Mucosa of rectum (tissue), 2 donors: ENCODE measurements around the gene ZNF783.

Source experiments
- H3K27ac ChIP-seq, 2 donors: one replicate each; pipeline ENCODE4 v1.7.0; 2013; ENCODE audit warnings: inconsistent platforms in 2 of 2, low read depth in 2 of 2, low read length in 2 of 2
- H3K27me3 ChIP-seq, 2 donors: one replicate each; pipeline ENCODE4 v1.7.0; 2013; ENCODE audit warnings: low read length in 2 of 2; ENCODE audit not compliant: control insufficient read depth in 2 of 2, insufficient read depth in 2 of 2
- H3K36me3 ChIP-seq, 2 donors: one replicate each; pipeline ENCODE4 v1.7.0; 2013; ENCODE audit warnings: low read length in 2 of 2; ENCODE audit not compliant: control insufficient read depth in 2 of 2, insufficient read depth in 2 of 2
- H3K4me1 ChIP-seq, 2 donors: one replicate each; pipeline ENCODE4 v1.7.0; 2013; ENCODE audit warnings: low read length in 2 of 2, mild to moderate bottlenecking in 1 of 2; ENCODE audit not compliant: control insufficient read depth in 2 of 2, insufficient read depth in 2 of 2
- H3K4me3 ChIP-seq, 2 donors: one replicate each; pipeline ENCODE4 v1.7.0; 2013; ENCODE audit warnings: low read length in 2 of 2
- H3K9ac ChIP-seq, 2 donors: one replicate each; pipeline ENCODE4 v1.7.0; 2013; ENCODE audit warnings: low read length in 2 of 2, low read depth in 1 of 2, mild to moderate bottlenecking in 1 of 2
- H3K9me3 ChIP-seq, 2 donors: one replicate each; pipeline ENCODE4 v1.7.0; 2013; ENCODE audit warnings: low read length in 2 of 2; ENCODE audit not compliant: control insufficient read depth in 2 of 2
- donor health status: healthy.
- donor health status: Normal muscosa, but diverticular disease.

The ZNF783 gene

DNA sequence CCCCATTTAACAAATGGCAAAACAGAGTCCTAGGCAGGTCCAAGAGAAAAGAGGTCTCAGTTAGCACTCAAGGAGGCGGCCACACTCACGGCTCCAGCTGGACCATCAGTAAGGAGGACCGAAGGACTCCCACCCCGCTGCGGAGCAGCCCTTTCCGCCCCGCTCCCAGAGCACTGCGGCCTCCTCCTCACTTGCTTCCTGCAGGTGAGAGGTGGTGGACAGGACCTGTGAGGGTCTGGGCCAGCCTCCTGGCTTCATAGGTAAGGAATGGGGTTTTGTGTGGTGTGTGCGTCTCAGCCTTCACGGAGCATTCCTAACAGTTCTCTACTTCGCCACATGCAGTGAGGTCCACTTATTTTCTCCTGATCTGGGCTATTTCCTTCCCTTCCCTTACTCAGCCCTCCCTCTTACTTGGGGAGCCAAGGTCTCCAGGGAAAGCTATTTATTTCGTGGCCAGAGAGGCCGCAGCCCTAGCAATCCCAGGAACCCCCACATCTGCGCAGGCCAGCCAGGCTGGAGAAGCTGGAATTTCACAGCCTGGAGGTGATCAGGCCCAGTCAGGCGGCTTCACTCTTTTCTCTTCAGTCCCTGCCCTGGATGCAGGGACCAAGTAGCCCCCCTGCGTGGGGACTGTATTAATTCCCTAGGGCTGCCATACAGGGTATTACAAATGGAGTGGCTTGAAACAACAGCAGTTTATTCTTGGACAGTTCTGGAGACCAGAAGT lies 45.9 kb downstream of the ZNF783 start:
- Histone ChIP-seq H3K4me3 (no peak overlapping the region), H3K4me1 (no peaks in the 10 kb centered on the region), H3K9me3 (no peaks in the 10 kb centered on the region), H3K36me3 (no peaks in the 10 kb centered on the region), H3K9ac (no peak overlapping the region), H3K27ac (no peak overlapping the region), H3K27me3 (no peaks in the 10 kb centered on the region)

DNA sequence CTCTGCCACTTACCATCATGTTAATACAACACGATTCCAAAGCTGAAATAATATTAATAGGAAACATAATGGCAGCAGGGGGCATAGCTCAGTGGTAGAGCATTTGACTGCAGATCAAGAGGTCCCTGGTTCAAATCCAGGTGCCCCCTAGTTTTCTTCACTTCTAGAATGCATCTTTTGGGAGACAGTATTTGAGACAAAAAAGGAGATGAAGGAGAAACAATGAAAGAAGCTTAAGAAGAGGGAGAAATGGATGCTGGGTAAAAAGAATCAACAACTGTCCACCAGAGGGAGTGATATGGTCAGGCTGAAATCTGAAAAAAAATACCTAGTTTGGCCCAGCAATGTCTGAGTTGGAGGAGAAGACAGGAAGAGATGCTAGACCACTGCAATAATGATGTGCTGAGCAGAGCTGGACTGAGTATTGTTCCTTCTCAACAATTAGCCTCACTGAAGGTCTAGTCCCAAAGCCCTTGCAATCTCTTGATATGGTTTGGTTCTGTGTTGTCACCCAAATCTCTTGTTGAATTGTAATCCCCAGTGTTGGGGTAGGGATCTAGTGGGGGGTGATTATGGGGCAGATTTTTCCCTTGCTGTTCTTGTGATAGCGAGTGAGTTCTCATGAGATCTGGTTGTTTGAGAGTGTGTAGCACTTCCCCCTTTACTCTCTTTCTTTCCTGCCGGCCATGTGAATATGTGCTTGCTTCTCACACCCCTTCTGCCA lies 48.3 kb downstream of the ZNF783 start:
- no peaks in the 10 kb centered on the region for H3K27me3 ChIP-seq
- H3K9me3 ChIP-seq, result no peaks in the 10 kb centered on the region
- no peak overlapping the region for H3K4me3 ChIP-seq
- H3K27ac ChIP-seq, result no peak overlapping the region
- H3K36me3 ChIP-seq, result no peaks in the 10 kb centered on the region
- no peak overlapping the region for H3K9ac ChIP-seq
- H3K4me1 ChIP-seq, result no peaks in the 10 kb centered on the region

DNA sequence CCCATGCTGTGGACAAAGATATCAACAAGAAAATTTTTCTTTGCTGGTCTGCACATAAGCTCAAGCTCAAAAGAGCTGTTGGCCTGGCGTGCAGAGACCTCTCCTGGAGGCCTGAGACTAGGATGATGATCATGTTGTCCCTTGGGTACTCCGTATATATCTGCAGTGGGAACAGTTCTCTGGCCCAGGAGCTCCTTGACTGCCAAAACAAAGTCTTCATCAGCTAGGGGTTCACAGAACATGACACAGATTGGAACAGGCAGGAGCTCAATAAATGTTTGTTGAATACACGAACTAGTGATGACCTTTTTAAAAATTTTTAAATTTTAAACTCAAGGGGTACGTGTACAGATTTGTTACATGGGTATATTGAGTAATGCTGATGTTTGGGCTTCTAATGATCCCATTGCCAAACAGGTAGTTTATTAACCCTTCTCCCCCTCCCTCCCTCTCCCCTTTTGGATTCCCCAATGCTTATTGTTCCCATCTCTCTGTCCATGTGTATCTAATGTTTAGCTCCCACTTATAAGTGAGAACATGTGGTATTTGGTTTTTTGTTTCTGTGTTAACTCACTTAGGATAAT lies 49.1 kb downstream of the ZNF783 start:
- H3K4me1 ChIP-seq, result no peaks in the 10 kb centered on the region
- no peak overlapping the region for H3K4me3 ChIP-seq
- no peaks in the 10 kb centered on the region for H3K27me3 ChIP-seq
- no peak overlapping the region for H3K27ac ChIP-seq
- no peaks in the 10 kb centered on the region for H3K36me3 ChIP-seq
- no peaks in the 10 kb centered on the region for H3K9me3 ChIP-seq
- H3K9ac ChIP-seq, result no peak overlapping the region

DNA sequence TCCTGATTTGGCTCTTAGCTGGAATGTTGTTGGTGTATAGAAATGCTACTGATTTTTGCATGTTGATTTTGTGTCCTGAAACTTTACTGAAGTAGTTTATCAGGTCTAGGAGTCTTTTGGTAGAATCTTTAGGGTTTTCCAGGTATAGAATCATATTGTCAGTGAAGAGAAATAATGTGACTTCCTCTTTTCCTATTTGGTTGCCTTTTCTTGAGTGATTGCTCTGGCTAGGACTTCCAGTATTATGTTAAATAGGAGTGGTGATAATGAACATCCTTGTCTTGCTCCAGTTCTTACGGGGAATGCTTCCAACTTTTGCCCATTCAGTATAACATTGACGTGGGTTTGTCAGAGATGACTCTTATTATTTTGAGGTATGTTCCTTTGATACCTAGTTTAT lies 52.0 kb downstream of the ZNF783 start:
- Histone ChIP-seq H3K9ac (no peak overlapping the region), H3K4me1 (no peaks in the 10 kb centered on the region), H3K27me3 (peaks cover 0 to 1% of the 10 kb centered on the region in 2 donors), H3K4me3 (no peak overlapping the region), H3K27ac (no peak overlapping the region), H3K9me3 (no peaks in the 10 kb centered on the region), H3K36me3 (no peaks in the 10 kb centered on the region)

DNA sequence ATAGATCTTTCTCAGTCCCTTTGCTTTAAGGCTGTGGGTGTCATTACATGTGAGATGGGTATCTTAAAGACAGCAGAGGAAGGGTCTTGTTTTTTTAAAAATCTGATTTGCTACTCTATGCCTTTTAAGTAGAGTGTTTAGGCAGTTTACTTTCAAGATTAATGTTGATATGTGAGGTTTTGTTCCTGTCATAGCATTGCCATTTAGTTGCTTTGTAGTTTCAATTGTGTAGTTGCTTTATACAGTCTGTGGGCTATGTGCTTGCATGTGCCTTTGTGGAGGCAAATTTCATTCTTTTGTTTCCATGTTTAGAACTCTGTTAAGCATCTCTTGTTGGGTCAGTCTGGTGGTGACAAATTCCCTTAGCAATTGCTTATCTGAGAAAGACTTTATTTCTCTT lies 54.6 kb downstream of the ZNF783 start:
- Histone ChIP-seq H3K4me1 (no peaks in the 10 kb centered on the region), H3K9me3 (no peaks in the 10 kb centered on the region), H3K27me3 (peaks cover 0 to 3% of the 10 kb centered on the region in 2 donors), H3K27ac (no peak overlapping the region), H3K4me3 (no peak overlapping the region), H3K9ac (no peak overlapping the region), H3K36me3 (no peaks in the 10 kb centered on the region)

DNA sequence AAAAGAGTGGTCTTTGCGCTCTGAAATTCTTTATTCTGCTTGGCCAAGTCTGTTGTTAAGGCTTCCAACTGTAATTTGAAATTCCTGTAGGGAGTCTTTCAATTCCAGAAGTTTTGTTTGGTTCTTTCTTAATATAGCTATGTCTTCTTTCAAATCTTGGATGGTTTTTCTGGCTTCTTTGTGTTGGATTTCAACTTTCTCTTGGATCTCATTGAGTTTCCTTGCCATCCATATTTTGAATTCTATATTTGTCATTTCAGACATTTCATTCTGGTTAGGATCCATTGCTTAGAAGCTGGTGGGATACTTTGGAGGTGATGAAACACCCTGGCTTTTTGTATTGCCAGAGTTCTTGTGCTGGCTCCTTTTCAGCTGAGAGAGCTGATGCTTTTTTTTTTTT lies 55.5 kb downstream of the ZNF783 start:
- Histone ChIP-seq H3K36me3 (no peaks in the 10 kb centered on the region), H3K27me3 (peaks cover 0 to 3% of the 10 kb centered on the region in 2 donors), H3K9ac (no peak overlapping the region), H3K4me1 (no peaks in the 10 kb centered on the region), H3K4me3 (no peak overlapping the region), H3K9me3 (no peaks in the 10 kb centered on the region), H3K27ac (no peak overlapping the region)

DNA sequence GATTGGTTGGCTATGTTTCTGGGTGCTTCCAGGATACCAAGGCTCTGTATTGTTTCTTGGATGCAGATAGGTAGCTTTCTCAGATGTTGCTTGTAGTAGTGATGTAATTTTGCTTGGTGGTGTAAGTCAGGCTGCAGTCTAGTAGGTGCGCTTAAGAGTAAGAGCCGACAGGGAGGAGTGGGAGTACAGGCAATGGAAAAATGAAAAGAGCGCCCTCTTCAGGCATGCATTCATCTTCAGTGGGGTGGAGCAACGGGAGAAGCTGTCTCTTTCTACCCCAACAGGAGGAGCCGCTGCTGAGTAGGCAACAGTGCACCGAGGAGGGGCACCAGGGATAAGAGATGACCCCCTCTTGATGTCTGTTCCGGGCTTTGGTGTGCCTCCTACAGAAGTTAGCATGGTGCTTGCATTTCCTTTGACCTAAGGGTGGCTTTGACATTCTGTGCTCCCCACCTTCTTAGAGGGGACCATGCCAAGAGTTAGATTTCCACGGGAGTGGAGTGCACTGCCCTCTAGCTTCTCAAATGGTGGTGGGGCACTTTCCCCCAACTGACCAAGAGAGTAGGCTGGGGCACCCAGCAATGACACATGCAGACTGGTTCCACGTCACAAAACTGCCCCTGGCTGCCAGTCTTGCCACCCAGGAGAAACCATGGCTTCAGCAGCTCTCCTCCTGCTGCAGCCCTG lies 56.1 kb downstream of the ZNF783 start:
- no peaks in the 10 kb centered on the region for H3K9me3 ChIP-seq
- H3K4me1 ChIP-seq, result no peaks in the 10 kb centered on the region
- H3K9ac ChIP-seq, result no peak overlapping the region
- H3K36me3 ChIP-seq, result no peaks in the 10 kb centered on the region
- peaks cover 0 to 3% of the 10 kb centered on the region in 2 donors for H3K27me3 ChIP-seq
- H3K4me3 ChIP-seq, result no peak overlapping the region
- H3K27ac ChIP-seq, result no peak overlapping the region

DNA sequence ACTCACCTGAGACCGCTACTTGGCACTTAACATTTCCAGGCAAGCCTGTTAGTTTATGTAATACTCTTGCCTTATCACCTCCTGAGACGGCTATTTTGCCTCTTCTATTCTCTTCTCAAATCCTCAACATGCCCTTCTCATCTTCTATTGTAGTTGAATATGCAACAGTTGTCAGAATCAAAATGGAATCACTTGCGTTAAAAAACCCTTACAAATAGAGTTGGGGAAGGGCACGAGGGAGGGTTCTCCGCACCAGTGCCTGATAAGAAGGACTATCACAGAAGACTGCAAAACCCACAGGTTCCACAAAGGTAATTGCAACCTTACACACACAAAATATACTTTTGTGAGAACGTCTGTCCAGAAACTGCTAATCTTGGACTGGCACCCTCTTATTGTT lies 57.4 kb downstream of the ZNF783 start:
- H3K9me3 ChIP-seq, result no peaks in the 10 kb centered on the region
- no peak overlapping the region for H3K9ac ChIP-seq
- H3K27ac ChIP-seq, result no peak overlapping the region
- H3K36me3 ChIP-seq, result no peaks in the 10 kb centered on the region
- H3K4me3 ChIP-seq, result no peak overlapping the region
- H3K27me3 ChIP-seq, result peaks cover 0 to 3% of the 10 kb centered on the region in 2 donors
- no peaks in the 10 kb centered on the region for H3K4me1 ChIP-seq

DNA sequence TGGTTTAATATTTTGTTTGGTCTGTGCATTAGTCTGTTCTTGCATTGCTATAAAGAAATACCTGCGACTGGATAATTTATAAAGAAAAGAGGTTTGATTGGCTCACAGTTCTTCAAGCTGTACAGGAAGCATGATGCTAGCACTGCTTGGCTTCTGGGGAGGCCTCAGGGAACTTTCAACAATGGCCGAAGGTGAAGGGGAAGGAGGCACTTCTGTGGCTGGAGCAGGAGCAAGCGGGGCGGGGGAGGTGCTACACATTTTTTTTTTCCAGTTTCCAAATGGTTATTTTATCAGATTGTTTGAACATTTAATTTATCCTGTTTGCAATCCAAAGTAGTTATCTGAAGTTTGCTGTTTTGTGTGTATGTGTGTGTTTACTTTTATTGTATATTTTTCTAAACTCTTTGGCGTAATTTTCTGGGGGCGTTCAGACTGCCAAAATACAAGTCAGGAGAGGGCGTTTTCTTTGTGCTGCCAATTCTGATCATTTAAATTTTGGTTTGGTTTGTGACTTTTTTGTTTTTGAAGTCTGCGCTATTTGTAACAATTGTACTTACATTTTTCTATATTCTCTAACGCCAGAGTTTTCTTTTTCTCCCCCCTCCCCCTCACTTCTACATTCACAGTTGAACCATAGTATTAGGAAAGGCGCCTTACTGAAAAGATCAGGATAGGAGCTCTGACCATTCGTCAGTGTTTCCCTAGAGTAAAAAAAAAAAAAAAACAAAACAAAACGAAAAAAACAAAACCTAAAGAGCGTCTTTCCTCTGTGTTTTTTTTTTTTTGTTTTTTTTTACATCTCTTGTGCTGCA lies 58.5 kb downstream of the ZNF783 start:
- Histone ChIP-seq H3K4me3 (no peak overlapping the region), H3K4me1 (no peaks in the 10 kb centered on the region), H3K36me3 (no peaks in the 10 kb centered on the region), H3K27ac (no peak overlapping the region), H3K27me3 (peaks cover 0 to 3% of the 10 kb centered on the region in 2 donors), H3K9ac (no peak overlapping the region), H3K9me3 (no peaks in the 10 kb centered on the region)
